BE2C (cell line): ENCODE data around the gene TUBAL3.

Source experiments
- DNase-seq: peaks from one replicate; pipeline ENCODE4 v3.0.0-alpha.2; 2020
- H3K27me3 ChIP-seq: fragments of 250-450 bp; sonication (Bioruptor Pico); 2 replicates; pipeline ENCODE4 v1.5.1; 2020; ENCODE audit warnings: mild to moderate bottlenecking
- H3K36me3 ChIP-seq: fragments of 250-450 bp; sonication (Bioruptor Pico); 2 replicates; pipeline ENCODE4 v1.5.1; 2020; ENCODE audit warnings: mild to moderate bottlenecking
- H3K4me1 ChIP-seq: fragments of 250-450 bp; sonication (Bioruptor Pico); 2 replicates; pipeline ENCODE4 v1.5.1; 2020
- H3K4me3 ChIP-seq: 2 replicates; pipeline ENCODE4 v1.5.1; 2011; ENCODE audit warnings: low read depth, low read length
- H3K9me3 ChIP-seq: fragments of 250-450 bp; sonication (Bioruptor Pico); 2 replicates; pipeline ENCODE4 v1.5.1; 2020
- CTCF ChIP-seq: IDR thresholded peaks from 2 replicates; pipeline ENCODE4 v1.5.1; 2012; ENCODE audit warnings: mild to moderate bottlenecking, low read depth, low read length

TUBAL3 gene

GRCh38 chr10:5356302-5356763, 48.3 kb downstream of the TUBAL3 start:
- no peaks in the 10 kb centered on the region for H3K36me3 ChIP-seq
- DNase-seq, result no peak
- H3K4me1 ChIP-seq, result no peaks in the 10 kb centered on the region
- H3K4me3 ChIP-seq, result no peak overlapping the region
- TF ChIP-seq CTCF, result no peak
- peaks cover 8% of the 10 kb centered on the region; the same call in 1 of the 2 replicates for H3K27me3 ChIP-seq
- no peaks in the 10 kb centered on the region for H3K9me3 ChIP-seq

- TF ChIP-seq CTCF, result no peak
- Histone ChIP-seq H3K36me3 (no peaks in the 10 kb centered on the region), H3K4me3 (no peak overlapping the region), H3K4me1 (no peaks in the 10 kb centered on the region), H3K27me3 (peaks cover 6% of the 10 kb centered on the region; the same call in 1 of the 2 replicates), H3K9me3 (no peaks in the 10 kb centered on the region)
- DNase-seq, result no peak
Observed at GRCh38 chr10:5355594-5356301, 48.9 kb downstream of the TUBAL3 start.

GRCh38 chr10:5354068-5354467, 50.6 kb downstream of the TUBAL3 start:
- H3K27me3 ChIP-seq, result no peaks in the 10 kb centered on the region
- H3K36me3 ChIP-seq, result no peaks in the 10 kb centered on the region
- DNase-seq, result no peak
- TF ChIP-seq CTCF, result no peak
- H3K4me3 ChIP-seq, result no peak overlapping the region
- no peaks in the 10 kb centered on the region for H3K4me1 ChIP-seq
- no peaks in the 10 kb centered on the region for H3K9me3 ChIP-seq

GRCh38 chr10:5349362-5349761, 55.3 kb downstream of the TUBAL3 start:
- H3K4me3 ChIP-seq, result no peak overlapping the region
- no peaks in the 10 kb centered on the region for H3K9me3 ChIP-seq
- H3K4me1 ChIP-seq, result no peaks in the 10 kb centered on the region
- no peaks in the 10 kb centered on the region; the same call in 1 of the 2 replicates for H3K27me3 ChIP-seq
- no peak for DNase-seq
- TF ChIP-seq CTCF, result no peak
- H3K36me3 ChIP-seq, result no peaks in the 10 kb centered on the region

- Histone ChIP-seq H3K4me3 (no peak overlapping the region), H3K4me1 (no peaks in the 10 kb centered on the region), H3K27me3 (no peaks in the 10 kb centered on the region; the same call in 1 of the 2 replicates), H3K36me3 (no peaks in the 10 kb centered on the region), H3K9me3 (no peaks in the 10 kb centered on the region)
- DNase-seq, result no peak
- no peak for TF ChIP-seq CTCF
Observed at GRCh38 chr10:5346881-5347280, 57.7 kb downstream of the TUBAL3 start.

- Histone ChIP-seq H3K4me3 (no peak overlapping the region), H3K27me3 (no peaks in the 10 kb centered on the region; the same call in 1 of the 2 replicates), H3K36me3 (no peaks in the 10 kb centered on the region), H3K4me1 (no peaks in the 10 kb centered on the region), H3K9me3 (no peaks in the 10 kb centered on the region)
- TF ChIP-seq CTCF, result no peak
- no peak for DNase-seq
Observed at GRCh38 chr10:5344746-5345145, 59.9 kb downstream of the TUBAL3 start.
